ENCODE data around the gene ERAP2.

ERAP2 gene

GRCh38 chr5:96854067-96854466 lies 22.2 kb upstream of the ERAP2 start:
- H3K4me3 ChIP-seq (ENCODE audit: low read depth, low read length): no peak overlapping the region
- DNase-seq (ENCODE audit: low read depth): no peak
- TF ChIP-seq CTCF (IDR thresholded peaks at IDR 0.05; ENCODE audit: control insufficient read depth, extremely low read depth, insufficient read depth): no peak

GRCh38 chr5:96855031-96855872 lies 21.0 kb upstream of the ERAP2 start:
- DNase-seq (ENCODE audit: low read depth): no peak
- no peak for TF ChIP-seq CTCF (IDR thresholded peaks at IDR 0.05; ENCODE audit: control insufficient read depth, extremely low read depth, insufficient read depth)
- no peak overlapping the region for H3K4me3 ChIP-seq (ENCODE audit: low read depth, low read length)

GRCh38 chr5:96856371-96856770 lies 19.9 kb upstream of the ERAP2 start:
- peak; percentile 31 for DNase-seq (ENCODE audit: low read depth)
- TF ChIP-seq CTCF (IDR thresholded peaks at IDR 0.05; ENCODE audit: control insufficient read depth, extremely low read depth, insufficient read depth): no peak
- no peak overlapping the region for H3K4me3 ChIP-seq (ENCODE audit: low read depth, low read length)

GRCh38 chr5:96857454-96857853 lies 18.8 kb upstream of the ERAP2 start:
- no peak for TF ChIP-seq CTCF (IDR thresholded peaks at IDR 0.05; ENCODE audit: control insufficient read depth, extremely low read depth, insufficient read depth)
- no peak overlapping the region for H3K4me3 ChIP-seq (ENCODE audit: low read depth, low read length)
- DNase-seq (ENCODE audit: low read depth): no peak

- no peak overlapping the region for H3K4me3 ChIP-seq (ENCODE audit: low read depth, low read length)
- no peak for TF ChIP-seq CTCF (IDR thresholded peaks at IDR 0.05; ENCODE audit: control insufficient read depth, extremely low read depth, insufficient read depth)
- DNase-seq (ENCODE audit: low read depth): no peak
Observed at GRCh38 chr5:96857924-96858323, 18.4 kb upstream of the ERAP2 start.

- DNase-seq (ENCODE audit: low read depth): no peak
- TF ChIP-seq CTCF (IDR thresholded peaks at IDR 0.05; ENCODE audit: control insufficient read depth, extremely low read depth, insufficient read depth): no peak
- no peak overlapping the region for H3K4me3 ChIP-seq (ENCODE audit: low read depth, low read length)
Observed at GRCh38 chr5:96859375-96859774, 16.9 kb upstream of the ERAP2 start.

GRCh38 chr5:96861076-96861475 lies 15.2 kb upstream of the ERAP2 start:
- DNase-seq (ENCODE audit: low read depth): no peak
- TF ChIP-seq CTCF (IDR thresholded peaks at IDR 0.05; ENCODE audit: control insufficient read depth, extremely low read depth, insufficient read depth): no peak
- no peak overlapping the region for H3K4me3 ChIP-seq (ENCODE audit: low read depth, low read length)

Measured in LNCaP clone FGC (cell line).